Measurements from ENCODE around the gene NUDT9. TPM values are rescaled to one million over a fixed set of nuclear protein-coding genes. Genes with fewer than 3 reads are reported as not detected.

The NUDT9 gene
- total RNA-seq, 1 experiment from 2014 or later, result 17.6 TPM

DNA sequence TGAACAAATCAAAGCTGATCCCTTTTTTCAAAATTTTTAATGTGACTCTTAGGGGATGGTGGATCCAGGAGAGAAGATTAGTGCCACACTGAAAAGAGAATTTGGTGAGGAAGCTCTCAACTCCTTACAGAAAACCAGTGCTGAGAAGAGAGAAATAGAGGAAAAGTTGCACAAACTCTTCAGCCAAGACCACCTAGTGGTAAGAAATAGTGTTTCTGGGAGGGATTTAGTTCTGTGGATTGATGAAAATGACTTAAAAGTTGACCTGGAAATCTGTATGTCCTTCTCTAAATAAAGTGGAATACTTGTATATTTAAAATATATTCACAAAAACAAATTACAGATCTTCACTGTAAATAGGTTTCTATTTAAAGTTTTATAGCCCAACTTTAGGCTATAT is 29.2 kb downstream of the NUDT9 start:
- BruUV-seq (replicated peaks), result no TSS peak
- Mint-ChIP-seq H3K27me3 (ENCODE audit: insufficient read depth, unreplicated experiment) (no peaks in the 10 kb centered on the region), H3K36me3 (ENCODE audit: insufficient read depth, unreplicated experiment) (peaks cover 69% of the 10 kb centered on the region), H3K9me3 (ENCODE audit: unreplicated experiment) (no peaks in the 10 kb centered on the region), H3K4me1 (ENCODE audit: insufficient read depth, unreplicated experiment) (no peaks in the 10 kb centered on the region), H3K27ac (ENCODE audit: low read depth, unreplicated experiment) (no peak overlapping the region), H3K4me3 (ENCODE audit: unreplicated experiment) (no peak overlapping the region)
- TF ChIP-seq, protein P1, sequence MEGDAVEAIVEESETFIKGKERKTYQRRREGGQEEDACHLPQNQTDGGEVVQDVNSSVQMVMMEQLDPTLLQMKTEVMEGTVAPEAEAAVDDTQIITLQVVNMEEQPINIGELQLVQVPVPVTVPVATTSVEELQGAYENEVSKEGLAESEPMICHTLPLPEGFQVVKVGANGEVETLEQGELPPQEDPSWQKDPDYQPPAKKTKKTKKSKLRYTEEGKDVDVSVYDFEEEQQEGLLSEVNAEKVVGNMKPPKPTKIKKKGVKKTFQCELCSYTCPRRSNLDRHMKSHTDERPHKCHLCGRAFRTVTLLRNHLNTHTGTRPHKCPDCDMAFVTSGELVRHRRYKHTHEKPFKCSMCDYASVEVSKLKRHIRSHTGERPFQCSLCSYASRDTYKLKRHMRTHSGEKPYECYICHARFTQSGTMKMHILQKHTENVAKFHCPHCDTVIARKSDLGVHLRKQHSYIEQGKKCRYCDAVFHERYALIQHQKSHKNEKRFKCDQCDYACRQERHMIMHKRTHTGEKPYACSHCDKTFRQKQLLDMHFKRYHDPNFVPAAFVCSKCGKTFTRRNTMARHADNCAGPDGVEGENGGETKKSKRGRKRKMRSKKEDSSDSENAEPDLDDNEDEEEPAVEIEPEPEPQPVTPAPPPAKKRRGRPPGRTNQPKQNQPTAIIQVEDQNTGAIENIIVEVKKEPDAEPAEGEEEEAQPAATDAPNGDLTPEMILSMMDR (IDR thresholded peaks at IDR 0.05; ENCODE audit: unreplicated experiment), result no peak
- intact Hi-C loops (cut with micrococcal nuclease), result no loop called here
- no peak for DNase-seq (ENCODE audit: unreplicated experiment)
- POLR2A ChIA-PET, result interaction anchor here (0.6 kb wide), 1 partner anchor 286 kb away, joined by 5 read pairs; no protein-coding TSS in a partner anchor
- CTCF ChIA-PET, result interaction anchor here (0.5 to 1.0 kb wide), 2 partner anchors 47 to 76 kb away, joined by 3 to 4 read pairs; no protein-coding TSS in a partner anchor

DNA sequence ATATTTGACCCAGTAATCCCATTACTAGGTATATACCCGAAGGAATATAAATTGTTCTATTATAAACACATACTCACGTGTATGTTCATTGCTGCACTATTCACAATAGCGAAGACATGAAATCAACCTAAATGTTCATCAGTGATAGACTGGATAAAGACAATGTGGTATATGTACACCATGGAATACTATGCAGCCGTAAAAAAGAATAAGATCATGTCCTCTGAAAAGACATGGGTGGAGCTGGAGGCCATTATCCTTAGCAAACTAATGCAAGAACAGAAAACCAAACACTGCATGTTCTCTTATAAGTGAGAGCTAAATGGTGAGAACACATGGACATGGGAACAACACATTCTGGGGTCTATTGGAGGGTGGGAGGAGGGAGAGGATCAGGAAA is 36.5 kb downstream of the NUDT9 start:
- no peak overlapping the region for H3K4me3 Mint-ChIP-seq (ENCODE audit: unreplicated experiment)
- TF ChIP-seq, protein P1 (IDR thresholded peaks at IDR 0.05; ENCODE audit: unreplicated experiment), result no peak
- no peaks in the 10 kb centered on the region for H3K9me3 Mint-ChIP-seq (ENCODE audit: unreplicated experiment)
- no peak for DNase-seq (ENCODE audit: unreplicated experiment)
- POLR2A ChIA-PET, result no interaction called here
- H3K4me1 Mint-ChIP-seq (ENCODE audit: insufficient read depth, unreplicated experiment), result no peaks in the 10 kb centered on the region
- intact Hi-C loops (cut with micrococcal nuclease), result no loop called here
- no peaks in the 10 kb centered on the region for H3K27me3 Mint-ChIP-seq (ENCODE audit: insufficient read depth, unreplicated experiment)
- no TSS peak for BruUV-seq (replicated peaks)
- H3K36me3 Mint-ChIP-seq (ENCODE audit: insufficient read depth, unreplicated experiment), result peaks cover 31% of the 10 kb centered on the region
- H3K27ac Mint-ChIP-seq (ENCODE audit: low read depth, unreplicated experiment), result no peak overlapping the region
- CTCF ChIA-PET, result interaction anchor here (0.6 to 1.1 kb wide), 3 partner anchors 9 to 83 kb away, joined by 4 to 5 read pairs (median 5); no protein-coding TSS in a partner anchor

DNA sequence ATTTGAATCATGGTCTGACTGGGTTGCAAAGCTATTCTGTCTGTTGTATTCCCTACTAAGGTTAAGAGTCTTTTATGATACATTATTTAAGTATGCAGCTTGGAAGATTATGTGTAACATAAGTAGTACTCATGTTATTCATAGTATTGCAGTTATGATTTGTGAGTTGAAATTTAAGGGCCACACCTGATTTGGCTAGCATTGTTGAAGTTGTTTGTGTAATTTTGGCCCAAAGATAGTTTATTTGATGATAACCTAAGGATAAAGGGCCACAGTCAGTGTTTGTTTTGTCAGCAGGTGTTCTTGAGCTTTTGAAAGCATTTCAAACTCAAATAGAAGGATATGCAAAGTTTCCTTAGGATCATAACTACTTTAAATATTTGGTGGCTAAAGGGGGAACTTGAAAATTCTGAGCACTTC is 38.9 kb downstream of the NUDT9 start:
- BruUV-seq (replicated peaks), result no TSS peak
- intact Hi-C loops (cut with micrococcal nuclease), result loop anchor here (1.0 kb wide), 1 partner anchor 191 kb away; no protein-coding TSS in a partner anchor
- ChIA-PET POLR2A (interaction anchor here (0.7 to 0.9 kb wide), 2 partner anchors 39 to 114 kb away, joined by 3 to 4 read pairs; partner anchors contain the start of gene NUDT9), CTCF (interaction anchor here (0.7 to 2.1 kb wide), 3 partner anchors 15 to 191 kb away, joined by 3 to 10 read pairs (median 4); no protein-coding TSS in a partner anchor)
- Mint-ChIP-seq H3K4me1 (ENCODE audit: insufficient read depth, unreplicated experiment) (no peaks in the 10 kb centered on the region), H3K27me3 (ENCODE audit: insufficient read depth, unreplicated experiment) (no peaks in the 10 kb centered on the region), H3K9me3 (ENCODE audit: unreplicated experiment) (no peaks in the 10 kb centered on the region), H3K27ac (ENCODE audit: low read depth, unreplicated experiment) (no peak overlapping the region), H3K4me3 (ENCODE audit: unreplicated experiment) (no peak overlapping the region), H3K36me3 (ENCODE audit: insufficient read depth, unreplicated experiment) (peaks cover 7% of the 10 kb centered on the region)
- DNase-seq (ENCODE audit: unreplicated experiment), result no peak
- TF ChIP-seq, protein P1 (IDR thresholded peaks at IDR 0.05; ENCODE audit: unreplicated experiment), result no peak

DNA sequence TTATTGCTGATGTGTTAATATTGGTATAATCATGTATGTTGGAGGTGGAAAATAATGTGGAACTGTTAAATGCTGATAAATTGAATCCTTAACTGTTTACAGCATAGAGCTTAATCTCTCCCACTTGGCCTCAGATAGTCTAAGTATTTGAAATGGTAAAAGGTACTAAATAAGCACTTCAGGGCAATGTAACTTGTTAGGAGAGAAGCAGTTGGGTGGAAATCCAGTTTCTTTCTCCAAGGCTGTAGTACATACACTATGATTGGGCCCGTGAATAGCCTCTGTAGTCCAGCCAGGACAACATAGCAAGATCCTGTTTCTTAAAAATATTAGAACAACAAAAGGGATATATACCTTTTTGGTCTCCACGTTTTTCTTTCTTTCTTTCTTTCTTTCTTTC is 39.7 kb downstream of the NUDT9 start:
- Mint-ChIP-seq H3K27me3 (ENCODE audit: insufficient read depth, unreplicated experiment) (no peaks in the 10 kb centered on the region), H3K4me1 (ENCODE audit: insufficient read depth, unreplicated experiment) (no peaks in the 10 kb centered on the region), H3K27ac (ENCODE audit: low read depth, unreplicated experiment) (no peak overlapping the region), H3K36me3 (ENCODE audit: insufficient read depth, unreplicated experiment) (peaks cover 7% of the 10 kb centered on the region), H3K9me3 (ENCODE audit: unreplicated experiment) (no peaks in the 10 kb centered on the region), H3K4me3 (ENCODE audit: unreplicated experiment) (no peak overlapping the region)
- intact Hi-C loops (cut with micrococcal nuclease), result no loop called here
- no peak for DNase-seq (ENCODE audit: unreplicated experiment)
- TF ChIP-seq, protein P1 (IDR thresholded peaks at IDR 0.05; ENCODE audit: unreplicated experiment), result no peak
- ChIA-PET POLR2A (no interaction called here), CTCF (interaction anchor here (0.6 to 2.1 kb wide), 2 partner anchors 71 to 86 kb away, joined by 4 to 10 read pairs; partner anchors contain the start of gene HSD17B11)
- BruUV-seq (replicated peaks), result no TSS peak
